Vagina (tissue), 2 donors: Measurements from ENCODE around the gene RB1.

Experiments used
- CTCF ChIP-seq, 3 experiments: fragments of 450-650 bp in 2 of 3; fragments of 200-600 bp in 1 of 3; sonication (generic) in 1 of 3; IDR thresholded peaks; one replicate each; pipeline ENCODE4 v1.5.1; 2017 to 2019; ENCODE audit warnings: antibody characterized with exemption in 3 of 3, mild to moderate bottlenecking in 2 of 3, moderate library complexity in 2 of 3
- POLR2A ChIP-seq, 2 donors: fragments of 450-650 bp; IDR thresholded peaks; one replicate each; pipeline ENCODE4 v1.6.1; 2017; ENCODE audit warnings: antibody characterized with exemption in 2 of 2, mild to moderate bottlenecking in 2 of 2, moderate library complexity in 2 of 2

DNA sequence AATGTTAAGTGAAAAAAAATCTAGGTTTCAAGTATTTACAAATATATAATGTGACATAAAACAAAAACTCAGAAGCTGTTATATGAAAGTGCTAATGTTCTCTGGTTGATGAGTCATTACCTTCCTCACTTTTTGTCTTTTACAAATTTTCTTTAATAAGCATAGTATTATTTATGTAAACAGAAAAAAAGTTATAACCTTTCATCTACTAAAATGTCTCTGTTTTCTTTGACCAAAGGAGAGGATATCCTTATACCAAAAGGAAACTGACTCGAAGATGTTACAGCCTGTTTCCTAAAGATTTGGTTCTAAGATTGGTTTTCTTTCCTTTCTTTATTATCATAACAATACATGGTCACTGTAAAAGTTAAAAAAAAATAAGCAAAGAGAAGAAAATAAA, 191.3 kb downstream of the RB1 start:
- TF ChIP-seq CTCF (IDR thresholded peaks at IDR 0.05) (no peak), POLR2A (IDR thresholded peaks at IDR 0.05) (no peak)
